GM19035 (cell line): Measurements from ENCODE around the gene NUP214.
"Not testable (repeated sequence)": the region's sequence is repeated elsewhere in the genome, so short reads cannot be mapped to it uniquely, and the experiment has no call there.

Source experiments
- ATAC-seq: cut with Tn5 transposase; IDR thresholded peaks from one replicate; pipeline ENCODE4 v1.9.1; 2021; ENCODE audit not compliant: unreplicated experiment

The NUP214 gene

DNA sequence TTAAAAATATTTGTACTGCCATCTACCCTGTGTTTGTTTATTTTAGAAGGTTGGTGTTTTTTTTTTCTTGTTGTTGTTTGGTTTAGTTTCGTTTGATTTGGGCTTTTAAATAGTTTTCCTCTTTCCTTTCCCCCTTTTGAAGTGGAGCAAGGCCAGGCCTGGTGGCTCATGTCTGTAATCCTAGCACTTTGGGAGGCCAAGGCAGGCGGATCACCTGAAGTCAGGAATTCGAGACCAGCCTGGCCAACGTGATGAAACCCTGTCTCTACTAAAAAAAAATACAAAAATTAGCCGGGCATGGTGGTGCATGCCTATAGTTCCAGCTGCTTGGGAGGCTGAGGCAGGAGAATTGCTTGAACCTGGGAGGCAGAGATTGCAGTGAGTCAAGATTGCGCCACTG, 65.6 kb downstream of the NUP214 start:
- ATAC-seq, result not testable (repeated sequence)

DNA sequence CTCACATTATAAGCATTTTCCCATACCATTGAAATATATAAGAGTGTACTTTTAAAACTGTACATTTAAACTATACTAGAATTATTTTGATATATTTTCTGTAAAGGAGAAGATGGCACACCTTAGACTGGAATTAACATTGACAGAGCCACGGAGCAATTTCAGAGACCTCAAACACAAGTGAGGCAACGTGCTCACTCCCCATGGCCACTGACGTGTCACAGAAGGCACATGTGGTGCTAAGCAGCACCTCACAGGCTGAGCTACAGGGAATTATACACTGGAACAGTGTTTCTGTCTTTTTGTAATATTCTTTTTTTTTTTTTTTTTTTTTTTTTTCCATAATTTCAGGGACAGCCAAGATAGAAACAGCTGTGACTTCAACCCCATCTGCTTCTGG, 66.5 kb downstream of the NUP214 start:
- ATAC-seq, result no peak

DNA sequence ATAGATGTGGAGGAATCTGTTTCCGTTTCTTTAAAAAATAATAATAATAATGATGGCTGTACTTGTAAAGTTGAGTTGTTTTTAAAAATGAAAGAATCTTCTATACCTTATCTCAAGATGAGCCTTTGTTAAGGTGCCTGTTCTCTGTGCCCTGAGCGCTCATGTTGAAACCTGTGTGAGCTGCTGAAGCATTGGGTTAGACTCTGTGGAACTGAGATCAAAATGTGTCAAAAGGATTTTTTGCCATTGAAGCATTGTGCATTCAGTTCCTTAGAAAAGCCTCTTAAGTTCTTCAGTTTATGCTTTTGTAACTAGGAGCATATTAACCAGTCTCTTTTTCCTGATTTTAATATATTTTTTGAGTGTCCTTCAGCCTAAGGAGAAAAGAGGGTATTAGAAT, 67.7 kb downstream of the NUP214 start:
- ATAC-seq, result no peak

DNA sequence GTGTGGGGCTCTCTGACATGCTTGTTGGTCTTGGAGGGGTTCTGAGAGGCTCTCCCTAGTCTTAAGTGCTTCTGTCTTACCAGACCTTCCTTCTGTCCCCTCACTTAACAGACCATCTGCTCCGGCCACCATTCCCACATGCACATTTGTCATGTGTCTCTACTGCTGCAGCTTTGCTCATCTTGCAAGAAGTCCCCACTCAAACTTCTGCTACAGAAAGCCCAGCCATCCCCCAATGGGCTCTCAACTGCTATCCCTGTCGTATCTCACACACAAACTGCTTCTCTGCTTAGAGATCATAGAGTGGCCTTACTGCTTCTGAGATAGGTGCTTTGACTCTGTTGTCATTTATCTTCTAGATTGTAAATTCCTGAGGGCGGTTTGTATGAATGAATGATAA, 69.4 kb downstream of the NUP214 start:
- no peak for ATAC-seq

DNA sequence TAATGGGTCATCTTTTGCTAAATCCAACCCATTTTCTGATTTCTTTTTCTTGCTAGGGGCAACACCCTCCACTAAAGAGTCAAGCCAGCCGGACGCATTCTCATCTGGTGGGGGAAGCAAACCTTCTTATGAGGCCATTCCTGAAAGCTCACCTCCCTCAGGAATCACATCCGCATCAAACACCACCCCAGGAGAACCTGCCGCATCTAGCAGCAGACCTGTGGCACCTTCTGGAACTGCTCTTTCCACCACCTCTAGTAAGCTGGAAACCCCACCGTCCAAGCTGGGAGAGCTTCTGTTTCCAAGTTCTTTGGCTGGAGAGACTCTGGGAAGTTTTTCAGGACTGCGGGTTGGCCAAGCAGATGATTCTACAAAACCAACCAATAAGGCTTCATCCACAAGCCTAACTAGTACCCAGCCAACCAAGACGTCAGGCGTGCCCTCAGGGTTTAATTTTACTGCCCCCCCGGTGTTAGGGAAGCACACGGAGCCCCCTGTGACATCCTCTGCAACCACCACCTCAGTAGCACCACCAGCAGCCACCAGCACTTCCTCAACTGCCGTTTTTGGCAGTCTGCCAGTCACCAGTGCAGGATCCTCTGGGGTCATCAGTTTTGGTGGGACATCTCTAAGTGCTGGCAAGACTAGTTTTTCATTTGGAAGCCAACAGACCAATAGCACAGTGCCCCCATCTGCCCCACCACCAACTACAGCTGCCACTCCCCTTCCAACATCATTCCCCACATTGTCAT, 72.0 kb downstream of the NUP214 start:
- no peak for ATAC-seq

DNA sequence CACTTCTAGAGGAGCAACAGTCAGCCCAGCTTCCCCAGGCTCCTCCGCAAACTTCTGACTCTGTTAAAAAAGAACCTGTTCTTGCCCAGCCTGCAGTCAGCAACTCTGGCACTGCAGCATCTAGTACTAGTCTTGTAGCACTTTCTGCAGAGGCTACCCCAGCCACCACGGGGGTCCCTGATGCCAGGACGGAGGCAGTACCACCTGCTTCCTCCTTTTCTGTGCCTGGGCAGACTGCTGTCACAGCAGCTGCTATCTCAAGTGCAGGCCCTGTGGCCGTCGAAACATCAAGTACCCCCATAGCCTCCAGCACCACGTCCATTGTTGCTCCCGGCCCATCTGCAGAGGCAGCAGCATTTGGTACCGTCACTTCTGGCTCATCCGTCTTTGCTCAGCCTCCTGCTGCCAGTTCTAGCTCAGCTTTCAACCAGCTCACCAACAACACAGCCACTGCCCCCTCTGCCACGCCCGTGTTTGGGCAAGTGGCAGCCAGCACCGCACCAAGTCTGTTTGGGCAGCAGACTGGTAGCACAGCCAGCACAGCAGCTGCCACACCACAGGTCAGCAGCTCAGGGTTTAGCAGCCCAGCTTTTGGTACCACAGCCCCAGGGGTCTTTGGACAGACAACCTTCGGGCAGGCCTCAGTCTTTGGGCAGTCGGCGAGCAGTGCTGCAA, 72.8 kb downstream of the NUP214 start:
- no peak for ATAC-seq

DNA sequence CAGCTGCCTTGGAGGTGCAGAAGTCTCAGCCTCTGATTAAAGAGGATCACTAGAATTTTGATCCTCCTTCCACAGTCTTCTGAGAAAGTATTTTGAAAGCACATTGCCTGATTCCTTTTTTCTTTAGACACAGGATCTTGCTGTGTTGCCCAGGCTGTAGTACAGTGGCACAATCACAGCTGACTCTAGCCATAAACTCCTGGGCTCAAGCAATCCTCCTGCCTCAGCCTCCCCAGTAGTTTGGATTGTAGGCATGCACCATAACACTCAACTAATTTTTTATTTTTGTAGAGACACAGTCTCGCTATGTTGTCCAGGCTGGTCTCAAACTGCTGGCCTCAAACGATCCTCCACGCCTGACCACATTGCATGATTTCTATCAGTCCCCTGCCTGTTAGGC, 76.5 kb downstream of the NUP214 start:
- ATAC-seq, result no peak

DNA sequence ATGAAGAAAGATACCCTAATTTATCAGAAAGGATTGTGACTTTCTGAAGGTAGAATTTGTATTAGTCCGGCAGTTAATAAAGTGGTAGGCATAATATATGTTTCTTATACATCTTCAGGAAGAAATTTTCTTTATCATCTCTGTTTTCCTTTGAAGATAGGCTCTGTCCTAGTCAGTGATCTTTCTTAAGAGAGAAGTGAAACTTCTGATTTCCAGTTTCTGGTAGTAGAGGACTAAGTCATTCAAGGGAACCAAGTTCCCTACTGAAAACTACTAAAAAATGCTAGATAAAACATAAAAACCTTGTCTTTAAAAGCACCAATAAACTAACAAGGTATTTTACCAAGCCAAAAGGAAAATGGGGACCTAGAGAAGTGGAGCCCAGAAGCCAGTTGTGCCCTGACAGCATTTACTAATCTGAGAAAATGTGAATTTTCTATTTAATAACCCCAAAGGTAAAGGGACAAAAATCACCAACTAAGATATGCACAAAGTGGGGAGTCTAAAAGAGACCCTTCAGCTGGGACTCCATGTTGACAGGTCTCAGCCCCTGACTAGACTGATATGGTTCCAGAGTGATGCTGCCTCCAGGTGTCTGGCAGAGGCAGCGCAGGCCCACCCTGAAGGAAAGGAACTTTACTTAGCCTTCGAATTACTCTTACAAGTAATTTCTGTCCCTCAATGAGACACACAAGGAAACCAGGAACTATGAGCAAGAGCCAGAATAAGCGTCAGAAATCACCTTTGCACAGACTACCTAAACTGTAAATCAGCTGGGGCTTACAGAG, 78.2 kb downstream of the NUP214 start:
- ATAC-seq, result no peak

DNA sequence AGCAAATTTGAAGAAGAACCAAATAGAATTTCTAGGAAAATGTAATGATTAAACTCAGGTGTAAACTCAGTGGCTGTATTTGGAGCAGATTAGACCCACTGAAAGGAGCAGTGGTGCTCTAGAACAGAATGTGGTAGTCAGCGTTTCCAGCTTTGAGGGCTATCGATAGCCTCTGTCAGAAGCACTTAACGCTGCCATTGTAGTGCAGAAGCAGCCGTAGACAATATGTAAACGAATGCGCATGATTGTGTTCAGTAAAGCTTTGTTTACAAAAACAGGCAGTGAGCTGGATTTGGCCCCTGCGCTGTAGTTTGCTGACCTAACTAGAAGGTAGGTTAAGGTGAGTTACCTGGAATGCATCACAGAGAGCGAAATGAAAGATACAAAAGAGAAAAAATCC, 78.9 kb downstream of the NUP214 start:
- no peak for ATAC-seq

DNA sequence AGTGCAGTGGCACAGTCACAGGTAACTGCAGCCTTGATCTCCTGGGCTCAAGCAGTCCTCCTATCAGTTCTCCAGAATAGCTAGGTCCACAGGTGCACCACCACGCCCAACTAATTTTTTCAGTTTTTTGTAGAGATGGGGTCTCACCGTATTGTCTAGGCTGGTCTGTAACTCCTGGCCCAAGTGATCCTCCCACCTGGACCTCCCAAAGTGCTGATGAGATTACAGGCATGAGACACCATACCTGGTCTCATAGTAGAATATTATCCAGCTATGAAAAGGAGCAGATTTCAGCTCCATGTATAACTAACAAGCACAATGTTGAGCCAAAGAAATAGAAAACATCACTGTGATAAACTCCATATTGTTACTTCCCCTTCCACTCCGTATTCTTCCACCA, 81.1 kb downstream of the NUP214 start:
- ATAC-seq, result no peak

DNA sequence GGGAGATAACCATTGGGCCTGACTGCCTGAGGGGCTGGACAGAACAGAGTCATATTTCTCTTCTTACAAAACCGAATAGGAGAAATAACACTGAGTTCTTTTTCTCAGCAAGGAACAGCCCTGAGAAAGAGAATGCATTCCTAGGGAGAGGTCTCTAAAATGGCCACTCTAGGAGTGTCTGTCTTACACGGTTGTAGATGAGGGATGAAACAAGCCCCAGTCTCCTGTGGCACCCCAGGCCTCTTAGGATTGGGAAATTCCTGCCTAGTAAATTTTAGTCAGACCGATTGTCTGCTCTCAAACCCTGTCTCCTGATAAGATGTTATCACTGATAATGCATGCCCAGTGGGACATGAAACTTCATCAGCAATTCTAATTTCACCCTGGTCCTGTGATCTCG, 86.5 kb downstream of the NUP214 start:
- ATAC-seq, result not testable (repeated sequence)

DNA sequence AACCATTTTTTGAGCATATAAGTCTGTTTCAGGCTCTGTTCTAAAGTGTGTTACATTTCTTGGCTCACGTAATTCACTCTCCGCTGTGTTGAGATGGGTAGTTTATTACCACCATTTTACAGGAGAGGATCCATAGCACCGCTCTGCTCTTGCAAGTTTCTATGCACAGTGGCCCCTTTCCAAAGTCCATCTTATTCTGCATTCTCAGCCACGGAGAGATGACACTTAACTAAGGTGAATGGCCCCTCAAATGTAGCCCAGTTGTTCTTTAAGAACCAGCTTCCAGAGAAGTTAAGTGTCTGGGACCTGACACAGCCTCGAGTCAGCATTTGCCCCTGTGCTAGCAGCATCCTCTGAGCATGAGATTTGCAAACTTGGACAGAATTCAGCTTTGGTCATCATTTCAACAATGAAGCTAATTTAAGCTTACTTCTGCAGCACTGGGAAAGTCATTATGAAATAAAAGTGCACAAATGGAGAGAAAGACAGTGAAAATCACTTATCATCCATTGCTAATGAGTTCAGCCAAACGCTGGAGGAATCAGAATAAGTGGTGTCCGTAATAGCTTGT, 89.0 kb downstream of the NUP214 start:
- no peak for ATAC-seq

DNA sequence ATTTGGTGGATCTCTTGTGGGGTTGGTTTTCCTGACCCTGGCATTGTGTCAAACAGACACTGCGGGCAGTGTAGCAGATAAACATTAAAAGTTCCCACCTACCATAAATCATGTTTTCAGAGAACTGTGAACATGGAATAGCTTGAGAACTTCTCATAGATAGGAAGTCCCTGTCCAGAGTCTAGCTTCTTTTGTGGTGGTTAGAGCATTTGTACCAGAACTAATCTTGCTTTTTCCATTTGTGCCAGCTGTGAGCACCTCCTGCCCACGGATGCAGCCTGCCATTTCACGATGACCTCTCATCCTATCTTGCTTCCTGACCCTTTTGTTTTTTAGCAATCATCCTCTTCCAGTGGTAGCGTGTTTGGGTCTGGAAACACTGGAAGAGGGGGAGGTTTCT, 89.5 kb downstream of the NUP214 start:
- no peak for ATAC-seq

DNA sequence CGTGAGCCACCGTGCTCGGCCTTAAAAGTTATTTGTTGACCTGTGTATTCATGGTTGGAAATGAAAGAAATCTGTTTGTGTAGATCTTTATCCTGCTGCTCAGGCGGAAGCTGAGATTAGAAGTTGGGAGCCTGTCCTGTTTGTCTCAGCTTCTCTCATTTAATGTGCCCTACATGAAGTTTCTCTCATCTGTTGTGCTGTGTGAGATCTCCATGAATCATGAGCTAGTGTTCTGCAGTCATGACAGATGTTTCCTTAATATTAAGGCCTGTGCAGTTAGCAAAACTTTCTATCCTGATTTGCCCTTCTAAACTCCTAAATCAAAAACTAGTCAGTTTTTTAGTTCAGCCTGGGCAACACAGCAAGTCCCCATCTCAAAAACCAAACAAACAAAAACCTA, 91.4 kb downstream of the NUP214 start:
- ATAC-seq, result no peak

DNA sequence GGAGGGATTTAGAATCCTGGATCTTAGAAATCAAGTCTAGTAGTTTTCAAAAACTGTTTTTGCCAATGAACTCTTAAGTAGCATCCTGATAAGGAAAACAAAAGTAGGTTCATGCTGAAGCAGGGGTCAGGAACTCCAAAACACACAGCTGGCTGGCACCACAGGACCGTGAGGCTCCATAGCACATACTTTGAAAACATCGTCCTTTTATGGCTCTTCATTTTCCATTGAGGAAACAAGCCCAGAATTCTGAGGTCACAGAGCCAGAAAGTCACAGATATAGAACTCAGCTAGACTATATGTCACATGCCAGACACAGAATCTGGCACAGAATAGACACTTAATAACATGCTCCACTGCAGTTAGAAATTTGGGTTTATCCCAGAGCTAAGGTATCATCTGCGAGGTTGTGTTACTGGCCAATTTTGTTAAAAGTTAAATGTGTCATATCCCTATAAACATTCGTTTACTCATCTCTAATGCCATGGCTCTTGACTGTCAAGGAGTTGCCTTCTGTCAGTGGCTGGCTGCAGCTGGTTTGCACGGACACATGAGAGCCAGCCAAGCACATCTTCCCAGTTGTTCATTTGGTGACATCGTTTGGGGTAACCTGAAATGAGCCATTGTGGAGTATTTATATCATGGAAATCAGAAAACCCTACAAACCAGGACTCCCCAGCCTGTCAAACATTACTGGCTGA, 92.1 kb downstream of the NUP214 start:
- no peak for ATAC-seq

DNA sequence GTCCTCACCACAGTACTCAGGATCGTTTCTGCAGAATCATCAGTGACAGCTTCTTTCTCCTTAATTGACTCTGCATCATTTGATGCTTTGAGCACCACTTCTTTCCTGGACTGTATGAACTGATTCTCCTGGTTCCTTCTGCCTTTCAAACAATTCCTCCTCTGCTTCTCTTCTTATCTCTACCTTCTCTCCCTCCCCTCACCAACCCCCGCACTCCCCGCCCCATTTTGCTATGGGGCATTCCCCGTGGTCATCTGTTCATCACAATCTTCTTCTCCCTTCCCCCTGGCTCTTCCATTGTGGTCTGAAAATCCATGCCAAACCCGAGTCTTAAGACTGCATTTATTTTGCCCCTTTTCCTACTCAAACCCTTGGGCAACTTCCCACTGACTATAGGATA, 93.0 kb downstream of the NUP214 start:
- no peak for ATAC-seq

DNA sequence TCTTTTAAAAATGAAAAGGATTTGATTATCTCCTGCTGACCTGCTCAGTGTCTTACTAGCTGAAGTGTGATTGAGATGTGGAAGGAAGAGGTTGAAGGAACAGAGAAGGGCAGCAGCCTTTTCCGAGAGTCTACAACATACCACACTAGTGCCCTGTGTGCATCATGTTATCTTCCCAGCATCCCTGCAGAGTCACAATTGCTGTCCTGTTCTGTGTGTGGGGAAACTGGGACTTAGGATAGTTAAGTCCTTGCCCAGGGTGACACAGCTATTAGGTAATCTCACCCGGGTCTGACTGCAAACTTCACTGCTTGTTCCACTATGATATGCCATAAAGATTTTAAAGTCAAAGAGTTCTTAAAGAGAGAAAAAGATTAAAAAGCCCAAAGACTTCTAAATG, 95.1 kb downstream of the NUP214 start:
- no peak for ATAC-seq

DNA sequence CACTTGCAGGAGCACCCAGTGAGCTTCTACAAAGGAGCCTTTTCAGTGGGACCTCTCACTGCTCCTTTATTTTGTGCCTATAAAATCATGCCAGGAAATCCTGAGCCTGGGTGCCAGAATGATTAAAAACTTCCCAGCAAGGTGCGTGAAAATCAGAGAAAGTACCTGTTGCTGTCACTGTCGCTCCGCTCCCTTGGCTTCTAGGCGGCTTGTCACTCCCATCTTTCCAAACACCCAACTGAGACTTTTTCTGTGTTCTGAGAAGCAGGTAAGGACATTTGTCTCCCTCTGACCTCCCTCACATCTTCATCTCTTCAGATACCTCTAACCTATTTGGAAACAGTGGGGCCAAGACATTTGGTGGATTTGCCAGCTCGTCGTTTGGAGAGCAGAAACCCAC, 97.1 kb downstream of the NUP214 start:
- ATAC-seq, result no peak

DNA sequence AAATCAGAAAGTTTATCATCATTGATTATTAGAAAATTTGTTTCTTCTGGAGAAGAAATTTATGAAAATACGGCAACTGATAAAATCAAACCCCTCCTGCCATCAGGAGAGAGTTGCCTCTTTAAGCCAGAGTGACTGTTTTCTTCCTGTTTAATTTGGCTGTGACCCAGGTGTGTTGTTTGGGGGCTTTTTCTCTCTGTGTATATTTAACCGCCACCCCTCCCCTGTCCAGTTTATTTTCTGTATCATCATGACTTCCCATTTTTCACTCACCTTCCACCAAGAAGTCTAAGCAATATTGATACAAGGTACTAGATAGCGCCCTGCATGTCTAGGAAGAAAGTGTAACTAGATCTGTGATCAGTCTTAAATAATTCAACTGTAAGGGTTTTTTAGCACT, 100.8 kb downstream of the NUP214 start:
- ATAC-seq, result no peak

DNA sequence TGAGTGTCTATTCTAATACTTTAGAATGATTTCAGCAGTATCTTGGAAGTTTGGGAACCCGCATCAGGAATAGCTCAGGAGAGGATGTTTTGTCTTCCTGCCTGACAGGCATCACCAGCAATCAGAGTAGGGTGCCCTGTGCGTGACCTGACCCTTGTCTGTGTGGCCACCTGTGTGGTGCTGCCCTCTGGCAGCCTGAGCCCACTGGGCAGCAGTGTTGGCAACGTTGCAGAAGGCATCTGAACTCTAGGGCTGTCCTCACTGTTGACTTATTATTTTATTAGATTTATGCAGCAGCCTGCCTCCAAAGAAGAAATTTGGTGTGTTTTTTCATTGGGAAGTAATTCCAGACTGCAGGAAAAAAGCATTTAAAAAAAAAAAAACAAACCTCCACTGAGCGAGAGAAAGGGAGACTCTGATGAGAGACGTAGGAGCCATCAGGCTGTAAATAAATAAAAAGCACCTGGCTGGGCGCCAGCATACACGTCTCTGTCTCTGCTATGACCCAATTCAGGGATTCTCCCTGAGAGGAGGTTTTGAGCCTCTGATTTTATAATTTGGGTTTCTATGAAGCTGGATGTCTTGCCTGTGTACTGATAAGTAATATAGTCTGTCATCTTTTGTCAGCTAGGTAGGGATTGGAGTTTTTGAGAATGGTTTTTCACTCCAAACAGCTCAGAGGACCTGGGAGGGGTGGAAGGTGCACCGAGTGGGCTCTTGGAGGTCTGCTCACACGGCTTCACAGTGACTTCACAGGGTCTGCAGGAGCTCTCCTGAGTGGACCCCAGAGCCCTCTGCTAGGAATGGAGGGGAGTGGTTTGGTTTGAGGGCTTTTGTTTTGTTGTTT, 101.9 kb downstream of the NUP214 start:
- no peak for ATAC-seq
